Kidney (tissue), 14 donors: ENCODE results near the gene C9orf43. TPM values are rescaled to one million over a fixed set of nuclear protein-coding genes. Genes with fewer than 3 reads are reported as not detected.

Source experiments
- DNase-seq, 5 donors: peaks; one replicate each; pipeline ENCODE4 v3.0.0-alpha.2; 2013 to 2020
- FAIRE-seq: peaks from 2 replicates; lab custom pipeline; 2012; peaks lifted over from hg19 to GRCh38; lab: Jason Lieb, UNC
- H3K27ac ChIP-seq, 2 donors: one replicate each; pipeline ENCODE4 v1.7.0; 2013; ENCODE audit warnings: low read depth in 2 of 2, low read length in 2 of 2, inconsistent platforms in 1 of 2
- H3K27me3 ChIP-seq: one replicate; pipeline ENCODE4 v1.7.1; 2013; ENCODE audit warnings: low read length, inconsistent platforms; ENCODE audit not compliant: control insufficient read depth, insufficient read depth
- H3K36me3 ChIP-seq, 3 donors: one replicate each; pipeline versions ENCODE4 v1.7.0 to v1.7.1; 2013; ENCODE audit warnings: low read length in 3 of 3, control low read depth in 1 of 3, inconsistent platforms in 1 of 3; ENCODE audit not compliant: insufficient read depth in 3 of 3, control insufficient read depth in 2 of 3
- H3K4me1 ChIP-seq, 3 donors: one replicate each; pipeline versions ENCODE4 v1.7.0 to v1.7.1; 2013; ENCODE audit warnings: low read length in 3 of 3, inconsistent platforms in 1 of 3, low read depth in 1 of 3; ENCODE audit not compliant: control insufficient read depth in 2 of 3, insufficient read depth in 2 of 3
- H3K4me3 ChIP-seq, 3 donors: one replicate each; pipeline versions ENCODE4 v1.7.0 to v1.8.1; 2013; ENCODE audit warnings: low read length in 3 of 3, control low read depth in 1 of 3, inconsistent platforms in 1 of 3
- H3K9ac ChIP-seq, 3 donors: one replicate each; pipeline versions ENCODE4 v1.7.0 to v1.7.1; 2013; ENCODE audit warnings: low read length in 3 of 3, control low read depth in 1 of 3, inconsistent platforms in 1 of 3
- H3K9me3 ChIP-seq, 3 donors: one replicate each; pipeline versions ENCODE4 v1.7.0 to v1.7.1; 2013; ENCODE audit warnings: low read length in 3 of 3, control low read depth in 1 of 3, inconsistent platforms in 1 of 3; ENCODE audit not compliant: control insufficient read depth in 2 of 3, insufficient read depth in 1 of 3
- intact Hi-C: fragments of 100-400 bp; cut with DNase I; formaldehyde crosslinking; loops from one replicate; pipeline ENCODE4 v1.11.1; 2022
- polyA plus RNA-seq: library from polyadenylated mRNA; stranded (reverse); fragments of 350-450 nt; fragmentation: Illumina TruSeq; extraction: RNeasy Lipid Tissue Mini Kit (QIAGEN cat#74804); gene quantifications from one replicate; pipeline ENCODE4 v1.2.3, GENCODE V29; 2014; ENCODE audit warnings: low read depth, low replicate concordance; ENCODE audit not compliant: insufficient read depth
- total RNA-seq: library from RNA; stranded (reverse); fragmentation: NEBNext Ultra II Directional; extraction: Animal tissue kit (Norgen Biotek cat#: 25700); gene quantifications from one replicate; pipeline ENCODE4 v1.2.1, GENCODE V29; 2021
- TF ChIP-seq, protein P1 (sequence below): IDR thresholded peaks from 3 replicates; pipeline ENCODE4 v1.5.1; 2012; ENCODE audit warnings: mild to moderate bottlenecking, moderate library complexity, borderline replicate concordance; ENCODE audit not compliant: insufficient read depth; ENCODE audit errors: extremely low read depth
- donor health status: control.
- donor health status: control.
- donor health status: control.
- donor health status: control.
- donor health status: control.
- donor health status: DM: yes; HTN: yes; CAD: no.
- donor health status: Normal renal cell carcinoma (clear cell type).

The C9orf43 gene
- total and polyA plus RNA-seq, 2 donors from 2014 or later: 0.50 to 0.80 TPM

DNA sequence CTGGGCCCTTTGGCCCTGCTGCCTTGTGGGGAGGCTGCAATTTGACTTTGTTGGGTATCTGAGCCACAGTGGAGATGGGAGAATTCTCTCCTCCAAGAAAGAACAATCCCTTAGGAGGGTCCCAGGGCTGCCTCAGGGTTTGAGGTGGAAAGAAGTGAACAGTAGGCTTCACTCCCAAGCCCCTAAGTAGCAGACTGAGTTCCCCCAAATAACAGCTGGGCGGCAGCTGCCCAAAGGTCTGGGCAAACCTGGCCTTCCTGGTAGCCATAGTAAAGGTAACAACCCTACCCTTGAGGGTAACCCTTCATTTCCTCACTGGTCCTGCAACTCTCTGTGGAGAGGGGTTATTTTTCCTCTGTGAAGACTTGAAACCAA lies 53.7 kb downstream of the C9orf43 start:
- Histone ChIP-seq H3K4me3 (peak overlapping the region; percentile 12 to 67 (median 53)), H3K9ac (peak overlapping the region in 2 of 3 donors; percentile 63 to 65)
- no peak for FAIRE-seq

DNA sequence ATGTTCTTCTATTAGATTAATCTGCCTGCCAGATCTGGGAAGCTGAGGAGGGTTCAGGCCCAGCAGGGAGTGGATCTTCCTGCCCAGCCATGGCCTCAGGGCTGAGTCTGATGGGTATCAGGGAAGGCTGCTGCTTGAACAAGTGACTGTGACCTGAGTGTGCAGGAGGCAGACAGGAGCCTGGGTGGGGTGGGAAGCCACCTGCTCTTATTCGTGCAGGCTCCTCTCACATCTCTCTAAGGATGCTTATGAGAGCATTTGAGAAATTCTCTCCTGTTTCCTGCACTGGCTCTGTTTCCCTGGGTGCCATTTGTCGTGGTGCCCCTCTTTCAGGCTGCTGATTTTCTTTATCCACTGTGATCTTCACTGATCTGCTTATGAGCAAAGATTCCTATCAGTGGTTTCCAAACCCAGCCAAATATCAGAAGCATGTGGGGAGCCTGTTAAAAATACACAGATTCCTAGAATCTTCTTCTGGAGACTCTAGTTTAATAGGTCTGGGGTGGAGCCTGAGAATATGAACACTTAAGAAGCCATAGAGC lies 55.1 kb downstream of the C9orf43 start:
- Histone ChIP-seq H3K4me3 (peak overlapping the region in 1 of 3 donors; percentile 67), H3K27ac (peak overlapping the region in 1 of 2 donors; percentile 90), H3K36me3 (no peaks in the 10 kb centered on the region), H3K4me1 (peaks cover 3 to 31% (median 23%) of the 10 kb centered on the region in 3 donors), H3K9ac (no peak overlapping the region), H3K27me3 (no peaks in the 10 kb centered on the region), H3K9me3 (no peaks in the 10 kb centered on the region)
- DNase-seq (peak in 3 of 5 donors; percentile 12 to 21 (median 15)), FAIRE-seq (no peak)
- TF ChIP-seq, protein P1, sequence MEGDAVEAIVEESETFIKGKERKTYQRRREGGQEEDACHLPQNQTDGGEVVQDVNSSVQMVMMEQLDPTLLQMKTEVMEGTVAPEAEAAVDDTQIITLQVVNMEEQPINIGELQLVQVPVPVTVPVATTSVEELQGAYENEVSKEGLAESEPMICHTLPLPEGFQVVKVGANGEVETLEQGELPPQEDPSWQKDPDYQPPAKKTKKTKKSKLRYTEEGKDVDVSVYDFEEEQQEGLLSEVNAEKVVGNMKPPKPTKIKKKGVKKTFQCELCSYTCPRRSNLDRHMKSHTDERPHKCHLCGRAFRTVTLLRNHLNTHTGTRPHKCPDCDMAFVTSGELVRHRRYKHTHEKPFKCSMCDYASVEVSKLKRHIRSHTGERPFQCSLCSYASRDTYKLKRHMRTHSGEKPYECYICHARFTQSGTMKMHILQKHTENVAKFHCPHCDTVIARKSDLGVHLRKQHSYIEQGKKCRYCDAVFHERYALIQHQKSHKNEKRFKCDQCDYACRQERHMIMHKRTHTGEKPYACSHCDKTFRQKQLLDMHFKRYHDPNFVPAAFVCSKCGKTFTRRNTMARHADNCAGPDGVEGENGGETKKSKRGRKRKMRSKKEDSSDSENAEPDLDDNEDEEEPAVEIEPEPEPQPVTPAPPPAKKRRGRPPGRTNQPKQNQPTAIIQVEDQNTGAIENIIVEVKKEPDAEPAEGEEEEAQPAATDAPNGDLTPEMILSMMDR: no peak
- intact Hi-C loops: no loop called here

More for the DNA sequence above, 53.7 kb downstream of the C9orf43 start:
- TF ChIP-seq, protein P1: no peak
- Histone ChIP-seq H3K36me3 (no peaks in the 10 kb centered on the region), H3K4me1 (peaks cover 3 to 31% (median 23%) of the 10 kb centered on the region in 3 donors), H3K9me3 (no peaks in the 10 kb centered on the region), H3K27me3 (no peaks in the 10 kb centered on the region), H3K27ac (peak overlapping the region; percentile 90 to 95)
- DNase-seq: peak in 1 of 5 donors; percentile 12
- intact Hi-C loops: no loop called here

DNA sequence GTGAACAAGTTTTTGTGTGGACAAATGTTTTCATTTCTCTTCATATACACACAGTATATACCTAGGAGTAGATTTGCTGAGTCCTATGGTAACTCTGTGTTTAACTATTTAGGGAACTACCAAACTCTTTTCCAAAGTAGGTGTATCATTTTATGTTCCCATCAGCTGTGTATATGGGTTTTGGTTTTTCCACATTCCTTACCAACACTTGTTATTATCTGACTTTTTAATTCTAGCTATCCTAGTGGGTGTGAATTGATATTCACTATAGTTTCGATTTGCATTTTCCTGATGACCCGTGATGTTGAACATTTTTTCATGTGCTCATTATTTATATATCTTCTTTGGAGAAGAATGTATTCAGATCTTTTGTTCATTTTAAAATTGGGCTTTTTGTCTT lies 56.6 kb downstream of the C9orf43 start:
- DNase-seq (no peak), FAIRE-seq (no peak)
- no peaks in the 10 kb centered on the region for H3K27me3 ChIP-seq
- no peak overlapping the region for H3K4me3 ChIP-seq
- H3K9me3 ChIP-seq: no peaks in the 10 kb centered on the region
- intact Hi-C loops: no loop called here
- peaks cover 3 to 31% (median 26%) of the 10 kb centered on the region in 3 donors for H3K4me1 ChIP-seq
- H3K36me3 ChIP-seq: no peaks in the 10 kb centered on the region
- TF ChIP-seq, protein P1: no peak
- no peak overlapping the region for H3K27ac ChIP-seq
- H3K9ac ChIP-seq: no peak overlapping the region
